Endothelial cell of umbilical vein (primary cell): ENCODE data around the gene TMEM207. TPM values are rescaled to one million over a fixed set of nuclear protein-coding genes. Genes with fewer than 3 reads are reported as not detected.

ENCODE experiments used
- BruUV-seq: library from RNA; stranded (reverse); fragments of 400-500 nt; replicated peaks from 2 replicates; lab custom pipeline; 2021; lab: Mats Ljungman, UMichigan
- CTCF ChIA-PET: fragments of 300-600, 350-600 bp; sonication (Branson Sonifier 250); formaldehyde crosslinking; loops from one replicate; lab custom pipeline; 2021; ENCODE audit warnings: antibody characterized with exemption, inconsistent platforms; lab: Charles Lee
- POLR2A ChIA-PET: fragments of 300-600, 350-600 bp; sonication (Branson Sonifier 250); formaldehyde crosslinking; loops from one replicate; lab custom pipeline; 2021; ENCODE audit warnings: antibody characterized with exemption, inconsistent platforms; lab: Charles Lee
- DNase-seq: peaks from one replicate; pipeline ENCODE4 v3.0.0-alpha.2; 2011; ENCODE audit warnings: low read depth, low spot score
- FAIRE-seq: peaks from 2 replicates; lab custom pipeline; 2011; peaks lifted over from hg19 to GRCh38; lab: Jason Lieb, UNC
- H2AFZ ChIP-seq: 2 replicates; pipeline ENCODE4 v1.6.0; 2012; ENCODE audit warnings: low read depth, low read length, control low read depth, inconsistent platforms
- H3K27ac ChIP-seq: 2 replicates; pipeline ENCODE4 v1.5.1; 2011; ENCODE audit warnings: low read depth, mild to moderate bottlenecking, control low read depth, low read length, moderate library complexity; ENCODE audit not compliant: insufficient read depth
- H3K27me3 ChIP-seq, 2 experiments: 2 replicates each; pipeline versions ENCODE4 v1.6.0 to v1.6.1; 2011; ENCODE audit warnings: low read length in 2 of 2, mixed read lengths in 1 of 2; ENCODE audit not compliant: control insufficient read depth in 2 of 2, insufficient read depth in 2 of 2
- H3K36me3 ChIP-seq, 2 experiments: 2 replicates in 1 of 2; 3 replicates in 1 of 2; pipeline ENCODE4 v1.5.1; 2011; ENCODE audit warnings: low read length in 2 of 2, mild to moderate bottlenecking in 1 of 2, moderate library complexity in 1 of 2; ENCODE audit not compliant: control insufficient read depth in 2 of 2, insufficient read depth in 2 of 2; ENCODE audit errors: extremely low read depth in 1 of 2
- H3K4me1 ChIP-seq: 3 replicates; pipeline ENCODE4 v1.5.1; 2011; ENCODE audit warnings: mild to moderate bottlenecking, low read length; ENCODE audit not compliant: control insufficient read depth, insufficient read depth; ENCODE audit errors: extremely low read depth
- H3K4me2 ChIP-seq: 2 replicates; pipeline ENCODE4 v1.6.1; 2011; ENCODE audit warnings: low read length, control low read depth, mixed read lengths; ENCODE audit not compliant: insufficient read depth
- H3K4me3 ChIP-seq, 3 experiments: fragments of 200-600 bp in 1 of 3; sonication (generic), shearing (Covaris generic) in 1 of 3; replicated peaks in 1 of 3; 2 replicates each; pipeline ENCODE4 v1.5.1; 2011 to 2016; ENCODE audit warnings: control low read depth in 3 of 3, low read length in 3 of 3, mild to moderate bottlenecking in 2 of 3, inconsistent platforms in 1 of 3, low read depth in 1 of 3, moderate library complexity in 1 of 3; ENCODE audit not compliant: insufficient read depth in 1 of 3
- H3K79me2 ChIP-seq: 2 replicates; pipeline ENCODE4 v1.6.0; 2012; ENCODE audit warnings: low read length, inconsistent platforms; ENCODE audit not compliant: control insufficient read depth, insufficient read depth
- H3K9ac ChIP-seq: replicated peaks from 2 replicates; pipeline ENCODE3; 2011; ENCODE audit warnings: low read length, control low read depth; ENCODE audit not compliant: insufficient read depth; ENCODE audit errors: extremely low read depth
- H3K9me1 ChIP-seq: replicated peaks from 3 replicates; pipeline ENCODE4 v1.6.0; 2011; ENCODE audit warnings: mild to moderate bottlenecking, low read length; ENCODE audit not compliant: control insufficient read depth, insufficient read depth; ENCODE audit errors: extremely low read depth
- H3K9me3 ChIP-seq: replicated peaks from 2 replicates; pipeline ENCODE4 v1.5.1; 2012; ENCODE audit warnings: low read length, inconsistent platforms; ENCODE audit not compliant: control insufficient read depth, insufficient read depth
- H4K20me1 ChIP-seq: replicated peaks from 2 replicates; pipeline ENCODE3; 2011; ENCODE audit warnings: mild to moderate bottlenecking, low read length; ENCODE audit not compliant: control insufficient read depth, insufficient read depth; ENCODE audit errors: extremely low read depth
- CTCF ChIP-seq, 2 donors: IDR thresholded peaks; 1 replicate in 1 of 2; 2 replicates in 1 of 2; pipeline ENCODE4 v1.5.1; 2011; ENCODE audit warnings: low read length in 2 of 2, mild to moderate bottlenecking in 2 of 2, moderate library complexity in 2 of 2, control low read depth in 1 of 2, inconsistent platforms in 1 of 2, low read depth in 1 of 2; ENCODE audit not compliant: insufficient read depth in 1 of 2; ENCODE audit errors: extremely low read depth in 1 of 2
- EZH2 ChIP-seq: IDR thresholded peaks from 2 replicates; pipeline ENCODE4 v1.6.1; 2012; ENCODE audit warnings: borderline replicate concordance, low read depth, mild to moderate bottlenecking, moderate library complexity, low read length, inconsistent platforms; ENCODE audit not compliant: severe bottlenecking
- FOS ChIP-seq: IDR thresholded peaks from 2 replicates; pipeline ENCODE4 v1.6.1; 2011; ENCODE audit warnings: mild to moderate bottlenecking, low read length, moderate library complexity, borderline replicate concordance; ENCODE audit not compliant: insufficient read depth
- GATA2 ChIP-seq: IDR thresholded peaks from 2 replicates; pipeline ENCODE4 v1.7.0; 2011; ENCODE audit warnings: low read depth, mild to moderate bottlenecking, moderate library complexity, mixed read lengths, low read length; ENCODE audit not compliant: insufficient read length, insufficient read depth
- JUN ChIP-seq: IDR thresholded peaks from 2 replicates; pipeline ENCODE4 v1.6.1; 2011; ENCODE audit warnings: borderline replicate concordance, low read depth; ENCODE audit not compliant: insufficient read length, insufficient read depth
- MAX ChIP-seq: IDR thresholded peaks from 2 replicates; pipeline ENCODE4 v1.6.1; 2011; ENCODE audit not compliant: insufficient read depth, insufficient read length
- MYC ChIP-seq: IDR thresholded peaks from one replicate; pipeline ENCODE4 v1.6.1; 2011; ENCODE audit warnings: mild to moderate bottlenecking, low read depth, low read length
- POLR2A ChIP-seq: IDR thresholded peaks from 2 replicates; pipeline ENCODE4 v1.6.1; 2012; ENCODE audit warnings: low read depth, mild to moderate bottlenecking, control low read depth, low read length
- POLR2AphosphoS5 ChIP-seq: IDR thresholded peaks from 2 replicates; pipeline ENCODE4 v1.6.1; 2012; ENCODE audit warnings: low read depth, mild to moderate bottlenecking, control low read depth, low read length, moderate library complexity; ENCODE audit not compliant: insufficient read depth
- dilution Hi-C: fragments of 300-500 bp; cut with MboI; formaldehyde crosslinking; loops from one replicate; pipeline ENCODE4 v1.15.0; 2019; ENCODE audit warnings: low sequenced_read_pairs; ENCODE audit not compliant: extremely low pct_ligation_motif_present
- intact Hi-C: fragments of 100-400 bp; cut with micrococcal nuclease; formaldehyde crosslinking; loops from one replicate; pipeline ENCODE4 v1.10.0; 2022
- polyA plus RNA-seq, 4 experiments: library from polyadenylated mRNA; depleted of rRNA in 3 of 4; stranded (reverse) in 3 of 4; unstranded in 1 of 4; fragments of >200 nt; gene quantifications; 2 replicates each; pipeline versions ENCODE4 v1.2.1 to v1.2.3, GENCODE V29; 2011 to 2012; ENCODE audit warnings: missing spikeins in 1 of 4
- total RNA-seq: library from RNA; stranded (reverse); gene quantifications from 2 replicates; pipeline ENCODE4 v1.2.3, GENCODE V29; 2021

Gene TMEM207
- total and polyA plus RNA-seq, 2 donors (not counting 3 experiments of a cell fraction or from before 2014, with no cell fraction given): not detected

GRCh38 chr3:190486908-190487607 is 37.4 kb upstream of the TMEM207 start:
- no peaks in the 10 kb centered on the region for H3K36me3 ChIP-seq
- H3K9me1 ChIP-seq: no peaks in the 10 kb centered on the region
- no TSS peak for BruUV-seq
- TF ChIP-seq FOS: no peak
- TF ChIP-seq POLR2AphosphoS5: no peak
- TF ChIP-seq EZH2: no peak
- no peak for TF ChIP-seq MAX
- TF ChIP-seq CTCF (IDR thresholded peaks at IDR 0.05; ENCODE audit: extremely low read depth in 1 of 2, insufficient read depth in 1 of 2, low read depth in 1 of 2, low read length in 2 of 2): no peak
- TF ChIP-seq GATA2: no peak
- TF ChIP-seq POLR2A: no peak
- TF ChIP-seq JUN: no peak
- no peak for TF ChIP-seq MYC
- H3K9ac ChIP-seq: no peak overlapping the region
- no peaks in the 10 kb centered on the region for H3K4me1 ChIP-seq
- ChIA-PET CTCF (interaction anchor here (0.8 to 1.9 kb wide), 3 partner anchors 12 to 210 kb away, joined by 3 to 4 read pairs (median 4); partner anchors contain the start of gene IL1RAP), POLR2A (no interaction called here)
- DNase-seq (no peak), FAIRE-seq (no peak)
- H3K79me2 ChIP-seq: no peaks in the 10 kb centered on the region
- H3K27ac ChIP-seq: no peak overlapping the region
- dilution Hi-C loops: no loop called here
- peaks cover 48 to 63% of the 10 kb centered on the region in 2 experiments for H3K27me3 ChIP-seq
- H3K9me3 ChIP-seq: no peaks in the 10 kb centered on the region
- H2AFZ ChIP-seq: no peak overlapping the region
- no peaks in the 10 kb centered on the region for H4K20me1 ChIP-seq
- H3K4me2 ChIP-seq: no peak overlapping the region
- H3K4me3 ChIP-seq: no peak overlapping the region
- intact Hi-C loops: no loop called here
